Activated naive CD4-positive, alpha-beta T cell treated with anti-CD3 and anti-CD28 coated beads for 36 hours (primary cell): ENCODE measurements around the gene PPP1R12B. TPM values are rescaled to one million over a fixed set of nuclear protein-coding genes. Genes with fewer than 3 reads are reported as not detected.
"Not testable (repeated sequence)": the region's sequence is repeated elsewhere in the genome, so short reads cannot be mapped to it uniquely, and the experiment has no call there.

ENCODE experiments used
- CTCF ChIA-PET: fragments of 350-600 bp; sonication (Branson Sonifier 250); formaldehyde crosslinking; loops from one replicate; lab custom pipeline; 2021; ENCODE audit warnings: antibody characterized with exemption; lab: Charles Lee
- DNase-seq: peaks from one replicate; pipeline ENCODE4 v3.0.0-alpha.2; 2020
- H3K27ac Mint-ChIP-seq: one replicate; pipeline ENCODE4 v1.8.0; 2021; ENCODE audit warnings: mild to moderate bottlenecking, mixed read lengths
- H3K27me3 Mint-ChIP-seq: one replicate; pipeline ENCODE4 v1.8.0; 2021; ENCODE audit warnings: low read depth, mixed read lengths
- H3K36me3 Mint-ChIP-seq: one replicate; pipeline ENCODE4 v1.8.0; 2021; ENCODE audit warnings: low read depth, mixed read lengths
- H3K4me1 Mint-ChIP-seq: one replicate; pipeline ENCODE4 v1.8.0; 2021; ENCODE audit warnings: low read depth, mixed read lengths
- H3K4me3 Mint-ChIP-seq: one replicate; pipeline ENCODE4 v1.8.0; 2021; ENCODE audit warnings: mild to moderate bottlenecking, moderate library complexity, mixed read lengths
- H3K9me3 Mint-ChIP-seq: one replicate; pipeline ENCODE4 v1.8.0; 2021; ENCODE audit warnings: mixed read lengths
- intact Hi-C: fragments of 100-400 bp; cut with micrococcal nuclease; formaldehyde crosslinking; loops from one replicate; pipeline ENCODE4 v1.15.1; 2023
- total RNA-seq, 2 experiments: library from RNA; stranded (reverse); gene quantifications; one replicate each; pipeline ENCODE4 v1.2.3, GENCODE V29; 2021

The PPP1R12B gene
- total RNA-seq, 2 experiments from 2014 or later, result 11.0 to 12.4 TPM

GRCh38 chr1:202578565-202578964 lies 230.1 kb downstream of the PPP1R12B start:
- H3K9me3 Mint-ChIP-seq, result no peaks in the 10 kb centered on the region
- H3K27ac Mint-ChIP-seq, result no peak overlapping the region
- H3K4me1 Mint-ChIP-seq, result no peaks in the 10 kb centered on the region
- peaks cover 10% of the 10 kb centered on the region for H3K36me3 Mint-ChIP-seq
- H3K27me3 Mint-ChIP-seq, result no peaks in the 10 kb centered on the region
- CTCF ChIA-PET, result interaction anchor here (0.7 kb wide), 2 partner anchors 64 to 141 kb away, joined by 3 read pairs; no protein-coding TSS in a partner anchor
- no peak overlapping the region for H3K4me3 Mint-ChIP-seq
- intact Hi-C loops, result no loop called here
- no peak for DNase-seq

GRCh38 chr1:202579806-202580205 lies 231.3 kb downstream of the PPP1R12B start:
- intact Hi-C loops, result no loop called here
- Mint-ChIP-seq H3K36me3 (peaks cover 10% of the 10 kb centered on the region), H3K9me3 (no peaks in the 10 kb centered on the region), H3K27me3 (no peaks in the 10 kb centered on the region), H3K4me1 (no peaks in the 10 kb centered on the region), H3K4me3 (no peak overlapping the region), H3K27ac (no peak overlapping the region)
- CTCF ChIA-PET, result interaction anchor here (0.7 kb wide), 1 partner anchor 50 kb away, joined by 3 read pairs; no protein-coding TSS in a partner anchor
- DNase-seq, result no peak

GRCh38 chr1:202580619-202581018 lies 232.1 kb downstream of the PPP1R12B start:
- H3K9me3 Mint-ChIP-seq, result no peaks in the 10 kb centered on the region
- no peak overlapping the region for H3K4me3 Mint-ChIP-seq
- intact Hi-C loops, result no loop called here
- DNase-seq, result no peak
- H3K36me3 Mint-ChIP-seq, result peaks cover 10% of the 10 kb centered on the region
- H3K27ac Mint-ChIP-seq, result no peak overlapping the region
- no peaks in the 10 kb centered on the region for H3K27me3 Mint-ChIP-seq
- CTCF ChIA-PET, result no interaction called here
- no peaks in the 10 kb centered on the region for H3K4me1 Mint-ChIP-seq

GRCh38 chr1:202582350-202582749 lies 233.9 kb downstream of the PPP1R12B start:
- H3K4me3 Mint-ChIP-seq, intact Hi-C loops, H3K9me3 Mint-ChIP-seq, H3K4me1 Mint-ChIP-seq, DNase-seq, H3K27me3 Mint-ChIP-seq, H3K27ac Mint-ChIP-seq, H3K36me3 Mint-ChIP-seq: not testable (repeated sequence)
- CTCF ChIA-PET, result interaction anchor here (1.2 to 1.7 kb wide), 2 partner anchors 10 to 136 kb away, joined by 4 read pairs; no protein-coding TSS in a partner anchor

- no peaks in the 10 kb centered on the region for H3K4me1 Mint-ChIP-seq
- no peak overlapping the region for H3K27ac Mint-ChIP-seq
- intact Hi-C loops, result no loop called here
- H3K36me3 Mint-ChIP-seq, result peaks cover 9% of the 10 kb centered on the region
- CTCF ChIA-PET, result interaction anchor here (1.4 to 1.7 kb wide), 3 partner anchors 13 to 23 kb away, joined by 4 to 6 read pairs (median 5); no protein-coding TSS in a partner anchor
- no peaks in the 10 kb centered on the region for H3K9me3 Mint-ChIP-seq
- H3K27me3 Mint-ChIP-seq, result no peaks in the 10 kb centered on the region
- DNase-seq, result no peak
- no peak overlapping the region for H3K4me3 Mint-ChIP-seq
Measured at GRCh38 chr1:202584707-202585589, 236.4 kb downstream of the PPP1R12B start.

GRCh38 chr1:202585590-202585933 lies 237.1 kb downstream of the PPP1R12B start:
- no peaks in the 10 kb centered on the region for H3K9me3 Mint-ChIP-seq
- H3K4me3 Mint-ChIP-seq, result no peak overlapping the region
- H3K36me3 Mint-ChIP-seq, result peaks cover 7% of the 10 kb centered on the region
- no peak overlapping the region for H3K27ac Mint-ChIP-seq
- no peaks in the 10 kb centered on the region for H3K27me3 Mint-ChIP-seq
- intact Hi-C loops, result no loop called here
- CTCF ChIA-PET, result interaction anchor here (1.4 to 1.7 kb wide), 3 partner anchors 14 to 23 kb away, joined by 4 to 6 read pairs (median 5); no protein-coding TSS in a partner anchor
- H3K4me1 Mint-ChIP-seq, result no peaks in the 10 kb centered on the region
- DNase-seq, result no peak

- Mint-ChIP-seq H3K4me3 (no peak overlapping the region), H3K4me1 (no peaks in the 10 kb centered on the region), H3K27ac (no peak overlapping the region), H3K9me3 (no peaks in the 10 kb centered on the region), H3K27me3 (no peaks in the 10 kb centered on the region), H3K36me3 (peaks cover 4% of the 10 kb centered on the region)
- intact Hi-C loops, result no loop called here
- CTCF ChIA-PET, result interaction anchor here (1.4 to 1.7 kb wide), 3 partner anchors 14 to 24 kb away, joined by 4 to 6 read pairs (median 5); no protein-coding TSS in a partner anchor
- DNase-seq, result no peak
Measured at GRCh38 chr1:202586018-202586821, 237.7 kb downstream of the PPP1R12B start.

GRCh38 chr1:202586871-202587270 lies 238.4 kb downstream of the PPP1R12B start:
- CTCF ChIA-PET, result interaction anchor here (0.9 to 1.7 kb wide), 2 partner anchors 13 to 50 kb away, joined by 3 to 6 read pairs; no protein-coding TSS in a partner anchor

GRCh38 chr1:202587859-202588485 lies 239.5 kb downstream of the PPP1R12B start:
- no peaks in the 10 kb centered on the region for H3K27me3 Mint-ChIP-seq
- H3K4me3 Mint-ChIP-seq, result no peak overlapping the region
- no peaks in the 10 kb centered on the region for H3K4me1 Mint-ChIP-seq
- intact Hi-C loops, result no loop called here
- no peaks in the 10 kb centered on the region for H3K9me3 Mint-ChIP-seq
- DNase-seq, result no peak
- CTCF ChIA-PET, result interaction anchor here (0.9 kb wide), 1 partner anchor 49 kb away, joined by 3 read pairs; no protein-coding TSS in a partner anchor
- no peak overlapping the region for H3K27ac Mint-ChIP-seq
- no peaks in the 10 kb centered on the region for H3K36me3 Mint-ChIP-seq

More at GRCh38 chr1:202586871-202587270, 238.4 kb downstream of the PPP1R12B start:
- H3K27ac Mint-ChIP-seq, result no peak overlapping the region
- H3K27me3 Mint-ChIP-seq, result no peaks in the 10 kb centered on the region
- intact Hi-C loops, result no loop called here
- no peaks in the 10 kb centered on the region for H3K4me1 Mint-ChIP-seq
- no peaks in the 10 kb centered on the region for H3K9me3 Mint-ChIP-seq
- no peak overlapping the region for H3K4me3 Mint-ChIP-seq
- DNase-seq, result no peak
- no peaks in the 10 kb centered on the region for H3K36me3 Mint-ChIP-seq

GRCh38 chr1:202588503-202589189 lies 240.1 kb downstream of the PPP1R12B start:
- no peak overlapping the region for H3K4me3 Mint-ChIP-seq
- DNase-seq, result no peak
- intact Hi-C loops, result no loop called here
- no peaks in the 10 kb centered on the region for H3K27me3 Mint-ChIP-seq
- no peak overlapping the region for H3K27ac Mint-ChIP-seq
- H3K36me3 Mint-ChIP-seq, result no peaks in the 10 kb centered on the region
- no peaks in the 10 kb centered on the region for H3K9me3 Mint-ChIP-seq
- CTCF ChIA-PET, result no interaction called here
- no peaks in the 10 kb centered on the region for H3K4me1 Mint-ChIP-seq

- no peak overlapping the region for H3K4me3 Mint-ChIP-seq
- no peak for DNase-seq
- H3K4me1 Mint-ChIP-seq, result no peaks in the 10 kb centered on the region
- intact Hi-C loops, result no loop called here
- CTCF ChIA-PET, result no interaction called here
- H3K36me3 Mint-ChIP-seq, result no peaks in the 10 kb centered on the region
- H3K27me3 Mint-ChIP-seq, result no peaks in the 10 kb centered on the region
- H3K27ac Mint-ChIP-seq, result no peak overlapping the region
- no peaks in the 10 kb centered on the region for H3K9me3 Mint-ChIP-seq
Measured at GRCh38 chr1:202589190-202589930, 240.9 kb downstream of the PPP1R12B start.
